ENCODE measurements around the gene LHPP. TPM values are rescaled to one million over a fixed set of nuclear protein-coding genes. Genes with fewer than 3 reads are reported as not detected.

The LHPP gene
- total RNA-seq, 2 experiments from 2014 or later: 15.3 to 19.6 TPM

- Mint-ChIP-seq H3K9me3 (no peaks in the 10 kb centered on the region), H3K4me1 (ENCODE audit: low read depth) (no peaks in the 10 kb centered on the region), H3K36me3 (ENCODE audit: low read depth) (peaks cover 23% of the 10 kb centered on the region), H3K27me3 (no peaks in the 10 kb centered on the region), H3K27ac (no peak overlapping the region), H3K4me3 (no peak overlapping the region)
- ATAC-seq (ENCODE audit: poor library complexity) (no peak), DNase-seq (no peak)
- no peak for TF ChIP-seq CTCF (IDR thresholded peaks at IDR 0.05)
- Histone ChIP-seq H3K4me3 (ENCODE audit: low read length) (no peak overlapping the region), H3K36me3 (ENCODE audit: insufficient read depth, low read length) (no peaks in the 10 kb centered on the region), H3K27me3 (ENCODE audit: control insufficient read depth in 1 of 2, insufficient read depth in 2 of 2, low read length in 2 of 2) (no peaks in the 10 kb centered on the region), H3K4me1 (ENCODE audit: insufficient read depth, low read length) (no peaks in the 10 kb centered on the region), H3K9me3 (ENCODE audit: control insufficient read depth in 1 of 2, insufficient read depth in 1 of 2, low read length in 2 of 2) (no peaks in the 10 kb centered on the region), H3K27ac (ENCODE audit: low read depth in 1 of 2, low read length in 2 of 2) (no peak overlapping the region)
- ChIA-PET CTCF (no interaction called here), POLR2A (no interaction called here)
- intact Hi-C loops (cut with DNase I, micrococcal nuclease): no loop called here
These were observed 20.1 kb downstream of the LHPP start for GRCh38 chr10:124481717-124482116.

GRCh38 chr10:124482236-124482800 lies 20.7 kb downstream of the LHPP start:
- no peak for DNase-seq
- H3K4me3 ChIP-seq (ENCODE audit: low read length): no peak overlapping the region
- H3K27ac ChIP-seq (ENCODE audit: low read depth in 1 of 2, low read length in 2 of 2): no peak overlapping the region
- ChIA-PET POLR2A (no interaction called here), CTCF (no interaction called here)
- H3K27me3 ChIP-seq (ENCODE audit: control insufficient read depth in 1 of 2, insufficient read depth in 2 of 2, low read length in 2 of 2): no peaks in the 10 kb centered on the region
- no peaks in the 10 kb centered on the region for H3K4me1 ChIP-seq (ENCODE audit: insufficient read depth, low read length)
- intact Hi-C loops (cut with DNase I, micrococcal nuclease): no loop called here
- H3K27me3 Mint-ChIP-seq: no peaks in the 10 kb centered on the region
- H3K9me3 ChIP-seq (ENCODE audit: control insufficient read depth in 1 of 2, insufficient read depth in 1 of 2, low read length in 2 of 2): no peaks in the 10 kb centered on the region
- H3K36me3 ChIP-seq (ENCODE audit: insufficient read depth, low read length): no peaks in the 10 kb centered on the region
- no peaks in the 10 kb centered on the region for H3K9me3 Mint-ChIP-seq
- H3K27ac Mint-ChIP-seq: no peak overlapping the region
- peaks cover 29% of the 10 kb centered on the region for H3K36me3 Mint-ChIP-seq (ENCODE audit: low read depth)
- H3K4me3 Mint-ChIP-seq: no peak overlapping the region
- no peak for ATAC-seq (ENCODE audit: poor library complexity)
- no peaks in the 10 kb centered on the region for H3K4me1 Mint-ChIP-seq (ENCODE audit: low read depth)
- no peak for TF ChIP-seq CTCF (IDR thresholded peaks at IDR 0.05)

- Histone ChIP-seq H3K36me3 (ENCODE audit: insufficient read depth, low read length) (no peaks in the 10 kb centered on the region), H3K27me3 (ENCODE audit: control insufficient read depth in 1 of 2, insufficient read depth in 2 of 2, low read length in 2 of 2) (no peaks in the 10 kb centered on the region), H3K4me3 (ENCODE audit: low read length) (no peak overlapping the region), H3K4me1 (ENCODE audit: insufficient read depth, low read length) (no peaks in the 10 kb centered on the region), H3K27ac (ENCODE audit: low read depth in 1 of 2, low read length in 2 of 2) (no peak overlapping the region), H3K9me3 (ENCODE audit: control insufficient read depth in 1 of 2, insufficient read depth in 1 of 2, low read length in 2 of 2) (peaks cover 0 to 3% of the 10 kb centered on the region in 2 experiments)
- intact Hi-C loops (cut with DNase I, micrococcal nuclease): no loop called here
- Mint-ChIP-seq H3K4me3 (no peak overlapping the region), H3K27me3 (no peaks in the 10 kb centered on the region), H3K4me1 (ENCODE audit: low read depth) (no peaks in the 10 kb centered on the region), H3K9me3 (no peaks in the 10 kb centered on the region), H3K27ac (no peak overlapping the region), H3K36me3 (ENCODE audit: low read depth) (peaks cover 31% of the 10 kb centered on the region)
- TF ChIP-seq CTCF (IDR thresholded peaks at IDR 0.05): no peak
- ATAC-seq (ENCODE audit: poor library complexity) (no peak), DNase-seq (no peak)
- ChIA-PET POLR2A (interaction anchor here (0.8 kb wide), 1 partner anchor 225 kb away, joined by 3 read pairs; no protein-coding TSS in a partner anchor), CTCF (no interaction called here)
These were observed 21.3 kb downstream of the LHPP start for GRCh38 chr10:124482876-124483275.

Data from CD4-positive, alpha-beta T cell (primary cell).